Tibial nerve (tissue), 4 donors: ENCODE measurements around the gene C12orf57. TPM values are rescaled to one million over a fixed set of nuclear protein-coding genes. Genes with fewer than 3 reads are reported as not detected.

Experiments
- DNase-seq, 2 donors: peaks; one replicate each; pipeline ENCODE4 v3.0.0-alpha.2; 2019; ENCODE audit warnings: low spot score in 2 of 2
- H3K27ac ChIP-seq, 4 donors: fragments of 200-600 bp; sonication (generic) in 3 of 4; one replicate each; pipeline ENCODE4 v1.5.1; 2017 to 2019; ENCODE audit warnings: mild to moderate bottlenecking in 1 of 4
- H3K27me3 ChIP-seq, 2 donors: fragments of 200-600 bp; sonication (generic) in 1 of 2; one replicate each; pipeline versions ENCODE4 v1.5.1 to v1.6.0; 2017 to 2019
- H3K36me3 ChIP-seq, 3 donors: fragments of 200-600 bp; sonication (generic); one replicate each; pipeline ENCODE4 v1.5.1; 2018 to 2019
- H3K4me1 ChIP-seq, 4 donors: fragments of 200-600 bp; sonication (generic) in 3 of 4; one replicate each; pipeline ENCODE4 v1.5.1; 2017 to 2019
- H3K4me3 ChIP-seq, 4 donors: fragments of 200-600 bp; sonication (generic) in 3 of 4; one replicate each; pipeline ENCODE4 v1.5.1; 2017 to 2019; ENCODE audit warnings: mild to moderate bottlenecking in 1 of 4, moderate library complexity in 1 of 4
- H3K9me3 ChIP-seq, 4 donors: fragments of 200-600 bp; sonication (generic) in 3 of 4; one replicate each; pipeline ENCODE4 v1.5.1; 2017 to 2019
- CTCF ChIP-seq, 5 experiments: fragments of 200-600 bp in 3 of 5; fragments of 450-650 bp in 2 of 5; sonication (generic) in 3 of 5; IDR thresholded peaks; one replicate each; pipeline ENCODE4 v1.5.1; 2016 to 2019; ENCODE audit warnings: antibody characterized with exemption in 5 of 5, mild to moderate bottlenecking in 3 of 5, moderate library complexity in 2 of 5
- EP300 ChIP-seq, 2 donors: sonication (generic); formaldehyde crosslinking; IDR thresholded peaks; one replicate each; pipeline ENCODE4 v1.6.1; 2017; ENCODE audit warnings: antibody characterized with exemption in 2 of 2, mild to moderate bottlenecking in 1 of 2
- POLR2A ChIP-seq, 2 donors: fragments of 450-650 bp; IDR thresholded peaks; one replicate each; pipeline ENCODE4 v1.6.1; 2017; ENCODE audit warnings: antibody characterized with exemption in 2 of 2, mild to moderate bottlenecking in 2 of 2, moderate library complexity in 2 of 2
- WGBS, 2 donors: methylation state at CpG; one replicate each; pipeline ENCODE4 v1.1.5; 2018; 5-methylcytosine and 5-hydroxymethylcytosine counted together
- total RNA-seq, 4 donors: library from RNA; depleted of rRNA; stranded (reverse); fragments of >200 nt; gene quantifications; one replicate each; pipeline ENCODE4 v1.1.0, GENCODE V29; 2016

Gene C12orf57
- total RNA-seq, 4 donors from 2014 or later, result 569 to 764 (median 665) TPM

GRCh38 chr12:6959805-6960592 is 16.2 kb downstream of the C12orf57 start:
- Histone ChIP-seq H3K27me3 (no peaks in the 10 kb centered on the region), H3K4me1 (peaks cover 0 to 75% (median 43%) of the 10 kb centered on the region in 4 donors), H3K36me3 (no peaks in the 10 kb centered on the region), H3K4me3 (no peak overlapping the region), H3K27ac (peak overlapping the region in 3 of 4 donors; percentile 77 to 96 (median 86)), H3K9me3 (no peaks in the 10 kb centered on the region)
- DNase-seq, result no peak
- WGBS, 2 donors, result 89 to 91% methylated on average over 26 of the region's 26 CpGs
- TF ChIP-seq EP300 (IDR thresholded peaks at IDR 0.05) (no peak), CTCF (IDR thresholded peaks at IDR 0.05) (no peak), POLR2A (IDR thresholded peaks at IDR 0.05) (no peak)

- peaks cover 0 to 7% (median 2%) of the 10 kb centered on the region in 3 donors for H3K36me3 ChIP-seq
- H3K27me3 ChIP-seq, result no peaks in the 10 kb centered on the region
- TF ChIP-seq POLR2A (IDR thresholded peaks at IDR 0.05) (no peak), CTCF (IDR thresholded peaks at IDR 0.05) (peak in 2 of 5 experiments; percentile 19 to 20), EP300 (IDR thresholded peaks at IDR 0.05) (no peak)
- peaks cover 0 to 70% (median 46%) of the 10 kb centered on the region in 4 donors for H3K4me1 ChIP-seq
- peak overlapping the region in 2 of 4 donors; percentile 19 to 22 for H3K4me3 ChIP-seq
- peak overlapping the region; percentile 73 to 96 (median 82) for H3K27ac ChIP-seq
- DNase-seq, result no peak
- no peaks in the 10 kb centered on the region for H3K9me3 ChIP-seq
- 71 to 72% methylated on average over 13 of the region's 13 CpGs for WGBS, 2 donors
Observed at GRCh38 chr12:6960593-6961277, 16.9 kb downstream of the C12orf57 start.

GRCh38 chr12:6961278-6961694 is 17.5 kb downstream of the C12orf57 start:
- Histone ChIP-seq H3K4me1 (peaks cover 0 to 67% (median 44%) of the 10 kb centered on the region in 4 donors), H3K27me3 (no peaks in the 10 kb centered on the region), H3K9me3 (no peaks in the 10 kb centered on the region), H3K27ac (peak overlapping the region; percentile 73 to 96 (median 82)), H3K36me3 (peaks cover 0 to 12% (median 7%) of the 10 kb centered on the region in 3 donors), H3K4me3 (peak overlapping the region in 2 of 4 donors; percentile 19 to 22)
- 25 to 31% methylated on average over 24 of the region's 24 CpGs for WGBS, 2 donors
- peak in 1 of 2 donors; percentile 69 for TF ChIP-seq EP300 (IDR thresholded peaks at IDR 0.05)
- TF ChIP-seq POLR2A (IDR thresholded peaks at IDR 0.05), result peak; percentile 13 to 14
- no peak for TF ChIP-seq CTCF (IDR thresholded peaks at IDR 0.05)
- DNase-seq, result no peak

GRCh38 chr12:6961695-6962284 is 18.0 kb downstream of the C12orf57 start:
- peak; percentile 17 to 47 (median 44) for TF ChIP-seq CTCF (IDR thresholded peaks at IDR 0.05)
- TF ChIP-seq EP300 (IDR thresholded peaks at IDR 0.05), result no peak
- peaks cover 0 to 67% (median 42%) of the 10 kb centered on the region in 4 donors for H3K4me1 ChIP-seq
- WGBS, 2 donors, result 7 to 11% methylated on average over 16 of the region's 16 CpGs

More at GRCh38 chr12:6961695-6962284, 18.0 kb downstream of the C12orf57 start:
- Histone ChIP-seq H3K9me3 (no peaks in the 10 kb centered on the region), H3K27me3 (no peaks in the 10 kb centered on the region), H3K36me3 (peaks cover 0 to 17% (median 11%) of the 10 kb centered on the region in 3 donors), H3K4me3 (peak overlapping the region in 2 of 4 donors; percentile 19 to 22), H3K27ac (peak overlapping the region; percentile 73 to 96 (median 82))
- no peak for DNase-seq
